Activated T-helper 1 cell treated with anti-CD3 and anti-CD28 coated beads, Interleukin-12 subunit alpha, Interleukin-12 subunit beta, Interleukin-2, Interleukin-4 antibody, amounts not matched to agents 30 ng/mL and 10 ng/mL and 1 ng/mL, durations not matched to agents 14 hours and 24 hours and 36 hours (primary cell): ENCODE data around the gene SLC28A1. TPM values are rescaled to one million over a fixed set of nuclear protein-coding genes. Genes with fewer than 3 reads are reported as not detected.
"Not testable (repeated sequence)": the region's sequence is repeated elsewhere in the genome, so short reads cannot be mapped to it uniquely, and the experiment has no call there.

Experiments
- DNase-seq: peaks from one replicate; pipeline ENCODE4 v3.0.0; 2021; ENCODE audit warnings: low spot score
- H3K27ac Mint-ChIP-seq: one replicate; pipeline ENCODE4 v1.8.0; 2021; ENCODE audit warnings: mild to moderate bottlenecking, mixed read lengths
- H3K27me3 Mint-ChIP-seq: one replicate; pipeline ENCODE4 v1.8.0; 2022; ENCODE audit warnings: mild to moderate bottlenecking, moderate library complexity, mixed read lengths; ENCODE audit not compliant: insufficient read depth
- H3K36me3 Mint-ChIP-seq: one replicate; pipeline ENCODE4 v1.8.0; 2021; ENCODE audit warnings: low read depth, mixed read lengths
- H3K4me1 Mint-ChIP-seq: one replicate; pipeline ENCODE4 v1.8.0; 2021; ENCODE audit warnings: low read depth, mixed read lengths
- H3K4me3 Mint-ChIP-seq: one replicate; pipeline ENCODE4 v1.8.0; 2021; ENCODE audit warnings: mild to moderate bottlenecking, moderate library complexity, mixed read lengths
- H3K9me3 Mint-ChIP-seq: one replicate; pipeline ENCODE4 v1.8.0; 2021; ENCODE audit warnings: mixed read lengths
- intact Hi-C: fragments of 100-400 bp; cut with micrococcal nuclease; formaldehyde crosslinking; loops from one replicate; pipeline ENCODE4 v1.15.1; 2024
- total RNA-seq: library from RNA; stranded (reverse); gene quantifications from 2 replicates; pipeline ENCODE4 v1.2.3, GENCODE V29; 2022

The SLC28A1 gene
- total RNA-seq, 1 donor from 2014 or later = not detected

DNA sequence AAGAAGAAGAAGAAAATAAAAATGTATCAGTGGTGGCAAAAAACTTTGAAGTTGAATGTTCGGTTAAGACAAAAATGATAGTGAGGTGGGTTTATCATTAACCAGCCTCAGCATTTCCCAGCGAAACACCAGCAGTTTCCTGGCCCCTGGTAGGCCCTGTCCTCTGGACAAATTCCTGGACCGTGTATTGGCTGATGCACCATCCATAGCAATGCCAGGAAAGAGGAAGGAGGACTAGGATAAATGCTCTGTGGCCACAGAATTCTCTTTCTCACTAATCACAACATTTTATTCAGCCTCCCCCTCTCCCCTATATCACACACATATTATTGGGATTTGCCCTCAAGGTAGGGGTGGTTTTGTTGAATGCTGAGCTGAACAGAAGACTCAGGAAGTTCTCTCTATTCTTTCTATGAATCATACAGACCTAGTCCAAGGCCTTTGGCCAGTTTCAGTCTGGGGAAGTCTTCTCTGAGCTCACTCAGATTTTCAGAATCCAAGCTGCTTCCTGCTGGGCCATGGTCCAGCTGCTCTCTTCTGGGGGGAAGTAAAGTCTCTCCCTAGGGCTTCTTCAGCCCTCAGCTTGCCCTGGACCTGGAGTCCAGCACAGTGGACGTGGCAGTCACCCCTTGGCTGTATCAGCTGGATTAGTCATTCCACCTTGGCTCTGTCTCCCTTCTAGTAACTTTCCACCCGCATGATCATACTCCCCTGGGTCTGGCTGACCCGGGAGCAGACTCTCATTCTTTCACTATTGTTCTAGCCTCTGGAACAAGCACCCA is 27.6 kb downstream of the SLC28A1 start:
- H3K36me3 Mint-ChIP-seq = peaks cover 2% of the 10 kb centered on the region
- no peak overlapping the region for H3K27ac Mint-ChIP-seq
- H3K9me3 Mint-ChIP-seq = no peaks in the 10 kb centered on the region
- no peaks in the 10 kb centered on the region for H3K27me3 Mint-ChIP-seq
- no peak overlapping the region for H3K4me3 Mint-ChIP-seq
- H3K4me1 Mint-ChIP-seq = peaks cover 24% of the 10 kb centered on the region
- DNase-seq = no peak
- intact Hi-C loops = no loop called here

DNA sequence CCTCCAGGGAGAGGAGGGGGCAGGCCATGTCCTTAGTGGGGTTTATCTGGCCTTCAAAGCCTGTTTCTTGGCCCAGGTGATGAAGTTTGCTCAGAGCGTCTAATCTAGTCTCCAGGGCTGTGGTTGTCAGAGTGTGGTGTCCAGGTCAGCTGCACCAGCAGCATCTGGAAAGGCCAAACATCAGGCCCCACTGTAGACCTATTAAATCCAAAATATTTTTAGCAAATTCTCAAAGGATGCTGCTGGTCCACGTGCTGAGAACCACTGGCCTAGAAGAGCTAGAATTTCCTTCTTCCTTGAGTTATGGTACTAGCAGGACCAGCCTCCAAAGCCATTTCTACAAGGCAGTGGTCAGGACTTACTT is 28.9 kb downstream of the SLC28A1 start:
- peaks cover 2% of the 10 kb centered on the region for H3K36me3 Mint-ChIP-seq
- peaks cover 24% of the 10 kb centered on the region for H3K4me1 Mint-ChIP-seq
- DNase-seq = no peak
- H3K27ac Mint-ChIP-seq = no peak overlapping the region
- no peak overlapping the region for H3K4me3 Mint-ChIP-seq
- intact Hi-C loops = no loop called here
- H3K27me3 Mint-ChIP-seq = no peaks in the 10 kb centered on the region
- no peaks in the 10 kb centered on the region for H3K9me3 Mint-ChIP-seq

DNA sequence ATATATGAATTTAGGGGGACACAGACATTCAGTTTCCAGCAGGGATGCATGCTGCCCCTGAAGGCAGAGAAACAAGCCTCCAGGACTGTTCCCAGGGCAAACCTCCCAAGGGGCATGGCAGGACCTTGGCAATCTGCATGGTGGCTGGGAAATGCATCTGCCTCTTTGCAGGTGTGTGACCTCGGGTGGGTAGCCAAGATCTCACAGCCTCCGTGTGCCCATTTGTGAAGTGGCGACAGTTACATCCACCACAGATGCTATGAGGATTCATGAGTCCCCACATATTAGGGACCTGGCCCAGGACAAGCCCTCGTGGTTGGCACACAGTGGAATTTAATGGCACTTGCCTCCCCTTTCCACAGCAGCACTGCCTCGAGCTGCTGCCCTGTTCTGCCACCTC is 29.9 kb downstream of the SLC28A1 start:
- Mint-ChIP-seq H3K4me1 (peaks cover 24% of the 10 kb centered on the region), H3K9me3 (no peaks in the 10 kb centered on the region), H3K36me3 (peaks cover 2% of the 10 kb centered on the region), H3K27ac (no peak overlapping the region), H3K4me3 (no peak overlapping the region), H3K27me3 (no peaks in the 10 kb centered on the region)
- intact Hi-C loops = no loop called here
- no peak for DNase-seq

DNA sequence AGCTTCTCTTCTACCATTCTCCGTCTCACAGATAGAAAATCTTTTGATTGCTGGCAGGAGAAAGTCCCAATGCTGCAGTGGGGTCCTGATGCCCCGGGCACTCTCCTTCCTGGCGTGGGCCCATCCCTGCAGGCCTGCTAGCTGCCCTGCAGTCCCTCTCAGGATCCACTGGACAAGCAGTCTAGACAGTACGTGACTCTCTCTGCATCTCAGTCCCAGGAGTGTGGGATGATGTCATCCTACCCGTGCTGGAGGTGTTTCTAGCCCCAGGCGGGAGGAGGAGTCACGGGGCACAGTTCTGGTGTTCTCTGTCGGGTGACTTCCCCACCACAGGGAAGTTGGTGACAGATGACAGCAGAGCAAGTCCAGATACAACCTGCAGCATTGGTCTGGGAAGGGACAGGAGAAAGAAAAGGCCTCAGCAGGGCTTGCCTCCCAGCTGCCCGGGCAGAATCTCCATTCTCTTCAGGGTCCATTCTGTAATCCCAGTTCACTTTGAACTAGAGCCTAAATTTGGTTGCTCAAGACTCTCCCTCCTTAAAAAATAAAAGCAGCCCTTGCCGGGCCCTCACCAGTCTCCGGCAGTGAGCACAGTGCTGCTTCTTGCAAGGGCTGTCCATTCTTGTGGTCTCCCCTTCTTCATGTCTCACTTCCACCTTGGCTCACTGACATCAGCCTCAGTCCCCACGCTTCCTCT is 30.6 kb downstream of the SLC28A1 start:
- Mint-ChIP-seq H3K36me3 (peaks cover 2% of the 10 kb centered on the region), H3K27ac (peak overlapping the region; percentile 83), H3K27me3 (peaks cover 2% of the 10 kb centered on the region), H3K4me3 (peak overlapping the region; percentile 79), H3K4me1 (peaks cover 24% of the 10 kb centered on the region), H3K9me3 (no peaks in the 10 kb centered on the region)
- intact Hi-C loops = no loop called here
- DNase-seq = peak; percentile 63

DNA sequence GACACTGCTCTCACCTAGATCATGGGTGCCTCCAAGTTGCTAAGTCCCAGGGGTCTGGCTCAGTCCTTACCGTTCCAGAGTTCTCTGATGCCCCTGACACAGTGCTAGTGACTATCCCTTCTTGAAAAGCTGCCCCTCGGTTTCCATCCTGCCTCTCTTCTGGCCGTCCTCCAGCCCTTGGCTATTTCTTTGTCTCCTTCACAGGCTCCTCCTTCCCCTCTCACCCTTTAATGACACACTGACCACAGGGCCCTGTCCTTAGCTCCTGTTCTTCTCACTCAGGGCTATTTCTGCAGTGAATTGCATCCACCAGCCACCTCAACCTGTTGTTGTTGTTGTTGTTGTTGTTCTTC is 31.1 kb downstream of the SLC28A1 start:
- peak overlapping the region; percentile 0 for H3K27ac Mint-ChIP-seq
- H3K4me1 Mint-ChIP-seq = peaks cover 24% of the 10 kb centered on the region
- no peaks in the 10 kb centered on the region for H3K9me3 Mint-ChIP-seq
- H3K36me3 Mint-ChIP-seq = peaks cover 2% of the 10 kb centered on the region
- peaks cover 2% of the 10 kb centered on the region for H3K27me3 Mint-ChIP-seq
- no peak overlapping the region for H3K4me3 Mint-ChIP-seq
- no peak for DNase-seq
- intact Hi-C loops = no loop called here

DNA sequence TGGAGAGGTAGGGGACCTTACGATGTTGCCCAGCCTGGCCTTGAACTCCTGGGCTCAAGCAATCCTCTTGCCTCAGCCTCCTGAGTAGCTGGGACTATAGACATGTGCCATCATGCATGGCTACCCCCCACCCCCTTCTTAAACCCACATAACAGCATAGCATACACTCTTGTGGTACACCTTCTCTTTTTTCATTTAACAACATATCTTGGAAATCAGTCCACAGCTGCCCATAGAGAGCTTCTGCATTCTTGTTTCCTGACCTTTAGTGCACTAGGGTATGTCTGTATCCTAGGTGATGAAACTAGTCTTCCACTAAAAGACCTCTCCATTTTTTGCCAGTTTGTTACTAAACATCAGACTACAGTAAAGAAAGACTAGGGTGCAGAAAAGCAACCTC is 33.0 kb downstream of the SLC28A1 start:
- H3K4me3 Mint-ChIP-seq = no peak overlapping the region
- H3K4me1 Mint-ChIP-seq = peaks cover 20% of the 10 kb centered on the region
- peaks cover 4% of the 10 kb centered on the region for H3K27me3 Mint-ChIP-seq
- no peaks in the 10 kb centered on the region for H3K9me3 Mint-ChIP-seq
- no peak for DNase-seq
- no peak overlapping the region for H3K27ac Mint-ChIP-seq
- intact Hi-C loops = no loop called here
- H3K36me3 Mint-ChIP-seq = peaks cover 2% of the 10 kb centered on the region

DNA sequence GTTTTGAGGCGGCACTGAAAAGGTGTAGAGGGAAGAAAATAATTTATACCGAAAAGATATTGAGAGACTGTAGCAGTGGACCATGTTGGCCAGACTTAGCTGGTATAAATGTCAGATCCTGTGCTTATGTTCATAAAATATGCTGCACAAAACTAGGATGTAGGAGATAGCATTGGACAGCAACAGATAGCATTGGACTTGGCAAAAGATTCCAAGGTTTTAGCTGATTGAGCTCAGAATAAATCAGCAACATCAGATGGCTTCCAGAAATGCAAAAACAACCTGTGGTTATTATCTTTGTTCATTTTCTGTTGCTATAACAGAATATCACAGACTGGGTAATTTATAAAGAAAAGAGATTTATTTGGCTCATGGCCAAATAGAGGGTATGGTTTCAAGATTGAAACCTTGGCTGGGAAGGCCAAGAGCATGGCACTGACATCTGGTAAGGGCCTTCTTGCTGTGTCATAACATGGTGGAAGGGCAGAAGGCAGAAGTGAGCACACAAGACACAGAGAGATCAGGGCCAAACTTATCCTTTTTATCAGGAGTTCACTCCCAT is 34.7 kb downstream of the SLC28A1 start:
- DNase-seq = no peak
- no peak overlapping the region for H3K4me3 Mint-ChIP-seq
- peaks cover 4% of the 10 kb centered on the region for H3K27me3 Mint-ChIP-seq
- peaks cover 2% of the 10 kb centered on the region for H3K36me3 Mint-ChIP-seq
- H3K4me1 Mint-ChIP-seq = peaks cover 16% of the 10 kb centered on the region
- no peaks in the 10 kb centered on the region for H3K9me3 Mint-ChIP-seq
- intact Hi-C loops = no loop called here
- H3K27ac Mint-ChIP-seq = no peak overlapping the region

DNA sequence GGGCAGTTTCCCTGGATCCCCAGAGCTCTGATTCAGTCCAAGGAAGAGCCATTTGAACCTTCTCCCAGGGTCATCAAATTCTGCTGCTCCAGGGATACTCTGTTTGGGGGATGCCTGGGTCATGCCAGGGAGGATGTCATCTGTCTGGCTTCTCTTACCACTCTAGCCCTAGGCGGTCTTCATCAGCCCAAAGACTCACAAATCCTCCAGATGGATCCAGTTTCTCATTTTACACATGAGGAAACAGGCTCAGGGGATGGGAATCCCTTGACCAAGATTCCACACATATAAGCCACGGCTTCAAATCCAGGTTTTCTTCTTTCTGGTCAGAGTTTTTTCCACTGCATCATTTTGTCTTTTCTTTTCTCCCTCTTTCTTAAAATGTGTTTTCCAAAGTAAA is 36.7 kb downstream of the SLC28A1 start:
- no peaks in the 10 kb centered on the region for H3K36me3 Mint-ChIP-seq
- no peak overlapping the region for H3K4me3 Mint-ChIP-seq
- no peak overlapping the region for H3K27ac Mint-ChIP-seq
- intact Hi-C loops = no loop called here
- no peaks in the 10 kb centered on the region for H3K4me1 Mint-ChIP-seq
- no peak for DNase-seq
- H3K9me3 Mint-ChIP-seq = no peaks in the 10 kb centered on the region
- peaks cover 4% of the 10 kb centered on the region for H3K27me3 Mint-ChIP-seq

DNA sequence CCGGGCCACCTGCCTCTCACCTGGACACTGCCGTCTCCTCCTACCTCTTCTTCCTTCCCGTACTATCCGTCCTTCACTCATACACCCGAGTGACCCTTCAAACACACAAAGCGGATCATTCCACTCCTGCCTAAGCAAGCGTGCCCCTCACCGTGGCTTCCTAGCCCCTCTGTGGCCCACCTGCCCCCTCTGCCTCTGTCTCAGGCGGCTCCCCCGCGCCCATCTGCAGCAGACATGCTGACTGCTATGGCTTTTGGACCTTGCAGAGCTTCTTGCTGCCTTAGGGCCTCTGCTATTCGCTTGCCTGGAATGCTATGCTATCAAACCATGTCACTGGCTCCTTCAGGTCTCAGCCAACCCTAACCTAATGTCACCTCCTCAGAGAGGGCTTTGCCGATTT is 38.1 kb downstream of the SLC28A1 start:
- Mint-ChIP-seq H3K4me1 (no peaks in the 10 kb centered on the region), H3K27me3 (peaks cover 4% of the 10 kb centered on the region), H3K36me3 (no peaks in the 10 kb centered on the region), H3K27ac (no peak overlapping the region), H3K4me3 (no peak overlapping the region), H3K9me3 (no peaks in the 10 kb centered on the region)
- intact Hi-C loops = no loop called here
- no peak for DNase-seq

DNA sequence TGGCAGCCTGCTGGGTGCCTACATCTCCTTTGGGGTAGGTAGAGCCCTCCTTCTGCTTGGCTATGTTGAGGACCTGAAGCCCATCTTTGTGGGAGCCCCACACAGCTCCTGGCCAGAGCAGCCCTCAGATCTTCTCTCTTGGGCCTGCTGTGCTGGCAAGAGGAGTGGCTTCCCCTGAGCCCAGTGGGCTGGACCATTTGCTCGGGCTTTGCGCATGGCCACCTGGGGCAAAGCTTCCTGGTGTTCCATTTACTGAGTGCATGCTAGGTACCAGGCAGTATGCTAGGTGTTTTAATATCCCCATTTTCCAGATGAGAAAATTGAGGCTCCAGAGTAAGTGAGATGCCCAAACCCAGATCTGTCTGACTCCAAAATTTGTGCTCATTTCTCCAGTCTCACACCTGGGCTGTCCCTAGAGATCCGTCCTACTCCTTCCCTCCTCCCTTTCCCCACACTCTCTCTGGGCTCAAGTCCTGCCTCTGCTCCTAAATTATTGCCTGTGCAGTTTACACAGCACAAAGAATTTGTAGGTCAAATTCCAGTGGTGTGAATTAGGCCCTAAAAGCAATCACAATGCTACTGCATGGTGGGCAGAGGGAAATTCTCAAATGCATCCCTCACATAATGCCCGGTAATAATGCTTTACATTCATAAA is 39.7 kb downstream of the SLC28A1 start:
- no peaks in the 10 kb centered on the region for H3K36me3 Mint-ChIP-seq
- intact Hi-C loops = no loop called here
- H3K9me3 Mint-ChIP-seq = no peaks in the 10 kb centered on the region
- peaks cover 4% of the 10 kb centered on the region for H3K27me3 Mint-ChIP-seq
- DNase-seq = no peak
- no peak overlapping the region for H3K27ac Mint-ChIP-seq
- H3K4me3 Mint-ChIP-seq = no peak overlapping the region
- peaks cover 6% of the 10 kb centered on the region for H3K4me1 Mint-ChIP-seq

DNA sequence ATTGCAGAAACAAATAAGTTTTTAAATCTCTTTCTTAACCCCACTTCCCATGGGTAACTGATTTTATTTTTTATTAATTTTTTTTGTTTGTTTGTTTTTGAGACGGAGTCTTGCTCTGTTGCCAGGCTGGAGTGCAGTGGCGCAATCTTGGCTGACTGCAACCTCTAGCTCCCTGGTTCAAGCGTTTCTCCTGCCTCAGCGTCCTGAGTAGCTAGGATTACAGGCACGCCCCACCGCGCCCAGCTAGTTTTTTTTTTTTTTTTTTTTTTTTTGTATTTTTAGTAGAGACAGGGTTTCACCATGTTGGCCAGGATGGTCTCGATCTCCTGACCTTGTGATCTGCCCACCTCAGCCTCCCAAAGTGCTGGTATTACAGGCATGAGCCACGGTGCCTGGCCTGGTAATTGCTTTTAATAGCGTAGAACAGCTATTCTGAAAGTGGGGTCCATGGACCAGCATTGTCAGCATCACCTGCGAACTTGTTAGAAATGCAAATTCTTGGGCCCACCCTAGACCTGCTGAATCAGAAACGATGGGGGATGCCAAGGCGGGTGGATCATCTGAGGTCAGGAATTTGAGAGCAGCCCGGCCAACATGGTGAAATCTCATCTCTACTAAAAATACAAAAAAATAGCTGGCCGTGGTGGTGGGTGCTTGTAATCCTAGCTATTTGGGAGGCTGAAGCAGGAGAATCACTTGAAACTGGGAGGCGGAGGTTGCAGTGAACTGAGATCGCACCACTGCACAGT is 40.5 kb downstream of the SLC28A1 start:
- H3K4me1 Mint-ChIP-seq, intact Hi-C loops: not testable (repeated sequence)

DNA sequence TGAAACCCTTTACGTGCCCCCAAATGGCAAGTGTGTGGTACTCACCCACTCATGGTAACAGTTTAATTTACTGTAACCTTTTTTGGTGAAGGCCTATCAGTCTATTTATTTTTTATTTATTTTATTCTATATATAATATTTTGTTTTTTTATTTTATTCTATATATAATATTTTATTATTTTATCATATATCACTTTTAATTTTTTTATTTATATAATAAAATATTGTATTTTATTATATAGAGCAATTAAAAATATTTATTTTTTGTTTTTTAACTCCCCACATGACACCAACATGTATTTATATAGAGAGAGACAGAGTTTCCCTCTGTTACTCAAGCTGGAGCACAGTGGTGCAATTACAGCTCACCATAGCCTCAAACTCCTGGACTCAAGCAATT is 41.4 kb downstream of the SLC28A1 start:
- no peak overlapping the region for H3K4me3 Mint-ChIP-seq
- no peak for DNase-seq
- peaks cover 2% of the 10 kb centered on the region for H3K27me3 Mint-ChIP-seq
- H3K27ac Mint-ChIP-seq = no peak overlapping the region
- no peaks in the 10 kb centered on the region for H3K36me3 Mint-ChIP-seq
- H3K9me3 Mint-ChIP-seq = no peaks in the 10 kb centered on the region
- intact Hi-C loops = no loop called here
- H3K4me1 Mint-ChIP-seq = peaks cover 6% of the 10 kb centered on the region

More for the DNA sequence above, 40.5 kb downstream of the SLC28A1 start:
- H3K27ac Mint-ChIP-seq, DNase-seq, H3K27me3 Mint-ChIP-seq, H3K36me3 Mint-ChIP-seq, H3K9me3 Mint-ChIP-seq, H3K4me3 Mint-ChIP-seq: not testable (repeated sequence)
